GDM1 (cell line): ENCODE measurements around the gene ELOVL6.
A peak's percentile ranks its signal among the peaks of the same experiment; 100 is the strongest.

ENCODE experiments used
- DNase-seq: peaks from one replicate; lab custom pipeline; 2025; lab: John Stamatoyannopoulos, UW

Gene ELOVL6

DNA sequence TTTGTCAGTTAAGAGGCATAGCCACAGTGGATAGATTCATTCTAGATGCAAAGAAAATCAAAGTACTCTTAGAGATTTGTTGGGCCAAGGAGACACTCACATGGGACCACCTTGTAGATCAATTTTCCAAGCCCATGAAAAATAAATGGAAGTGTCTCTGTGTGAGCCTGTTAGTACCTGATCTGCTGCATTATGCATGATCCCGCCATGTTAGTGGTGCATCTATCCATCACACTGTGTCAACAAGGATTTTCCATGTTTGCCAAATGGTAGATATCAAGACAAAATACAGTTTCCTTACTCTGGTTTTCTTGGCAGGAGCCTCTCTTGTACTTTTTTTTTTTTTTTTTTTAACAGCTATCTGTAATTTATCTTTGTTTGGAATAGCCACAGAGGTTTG is 173.4 kb downstream of the ELOVL6 start:
- no peak for DNase-seq

DNA sequence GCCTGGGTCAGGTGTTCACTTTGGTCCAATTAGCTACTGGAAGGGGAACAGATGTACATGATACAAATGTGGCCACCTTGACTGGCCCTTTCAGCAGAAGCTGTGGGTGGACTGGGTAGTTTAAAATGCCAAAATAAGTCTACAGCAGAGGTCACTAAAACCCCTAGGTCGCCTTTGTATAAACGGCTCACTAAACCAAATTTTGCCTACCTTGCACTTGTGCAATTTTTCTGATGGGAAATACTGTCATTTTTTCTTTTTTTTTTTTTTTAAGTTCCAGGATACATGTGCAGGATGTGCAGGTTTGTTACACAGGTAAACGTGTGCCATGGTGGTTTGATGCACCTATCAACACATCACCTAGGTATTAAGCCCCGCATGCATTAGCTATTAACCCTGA is 176.0 kb downstream of the ELOVL6 start:
- no peak for DNase-seq

DNA sequence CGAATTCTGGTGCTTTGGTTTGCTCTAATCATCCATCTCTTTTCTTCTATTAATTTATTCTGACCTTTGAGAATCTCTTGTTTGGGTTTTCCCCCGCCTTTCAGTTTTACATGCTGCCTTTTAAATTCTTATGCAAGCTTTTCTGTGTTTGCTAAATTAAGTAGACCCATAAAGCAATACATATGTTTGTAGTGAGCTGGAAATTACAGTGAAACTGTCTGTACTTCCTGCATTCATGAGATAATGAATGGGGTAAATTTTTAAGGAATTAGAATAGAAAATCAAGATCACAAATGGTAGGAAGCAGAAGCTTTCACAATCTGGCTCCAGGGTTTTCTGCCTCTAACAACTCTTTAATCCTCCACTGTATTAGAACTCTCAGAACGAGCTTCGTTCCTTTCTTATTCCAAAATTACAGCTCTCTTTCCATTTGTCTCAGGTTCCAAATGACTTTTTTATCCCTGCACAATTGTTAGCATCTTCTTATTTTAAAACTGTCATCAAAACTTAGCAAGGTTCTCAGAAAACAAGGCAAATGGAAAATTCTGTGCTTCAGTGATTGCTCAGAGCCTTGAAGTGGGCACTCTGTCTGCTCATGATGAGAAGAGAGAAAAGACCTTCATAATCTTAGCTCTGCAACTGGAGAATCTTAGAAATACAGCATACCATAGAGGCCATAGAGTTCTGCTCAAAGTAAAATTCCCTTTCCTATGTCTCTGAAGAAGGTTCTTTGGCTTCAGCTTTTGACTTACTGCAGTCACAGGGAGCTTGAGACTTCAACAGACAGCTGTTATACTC is 177.6 kb downstream of the ELOVL6 start:
- no peak for DNase-seq

DNA sequence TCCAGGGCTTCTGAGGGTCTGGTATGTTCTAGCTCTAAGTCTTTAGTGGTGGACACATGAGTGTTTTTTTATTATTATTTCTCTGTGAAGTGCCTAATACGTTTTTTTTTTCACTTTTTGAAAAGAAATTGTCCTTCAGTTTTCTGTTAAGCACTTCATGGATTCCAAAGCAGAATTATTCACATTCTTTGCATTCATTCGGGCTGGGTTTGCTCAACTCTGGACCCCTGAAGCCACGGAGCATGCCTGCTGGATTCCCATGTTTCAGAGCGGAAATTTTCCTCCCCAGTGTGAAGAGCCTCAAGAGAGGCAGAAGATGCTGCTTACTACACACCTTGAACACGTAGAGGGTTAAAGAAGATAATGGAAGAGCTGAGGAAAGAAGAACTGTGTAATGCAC is 178.3 kb downstream of the ELOVL6 start:
- DNase-seq: no peak

DNA sequence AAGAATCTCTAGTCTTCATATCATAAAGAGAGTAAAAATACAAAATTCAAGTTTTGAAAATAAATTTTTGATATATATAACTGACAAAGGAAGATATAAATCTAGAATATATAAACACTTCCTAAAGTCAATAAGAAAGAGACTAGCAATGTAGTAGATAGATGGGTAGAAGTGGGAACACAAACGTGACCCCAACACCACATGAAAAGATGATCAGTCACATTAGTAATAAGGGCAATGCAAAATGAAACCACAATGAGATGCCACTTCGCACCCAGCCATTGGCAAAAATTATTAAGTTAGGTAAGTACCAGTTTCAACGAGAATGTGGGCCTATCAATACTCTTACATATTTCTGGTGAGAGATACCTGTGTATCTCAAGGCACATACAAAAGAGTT is 179.3 kb downstream of the ELOVL6 start:
- DNase-seq: no peak

DNA sequence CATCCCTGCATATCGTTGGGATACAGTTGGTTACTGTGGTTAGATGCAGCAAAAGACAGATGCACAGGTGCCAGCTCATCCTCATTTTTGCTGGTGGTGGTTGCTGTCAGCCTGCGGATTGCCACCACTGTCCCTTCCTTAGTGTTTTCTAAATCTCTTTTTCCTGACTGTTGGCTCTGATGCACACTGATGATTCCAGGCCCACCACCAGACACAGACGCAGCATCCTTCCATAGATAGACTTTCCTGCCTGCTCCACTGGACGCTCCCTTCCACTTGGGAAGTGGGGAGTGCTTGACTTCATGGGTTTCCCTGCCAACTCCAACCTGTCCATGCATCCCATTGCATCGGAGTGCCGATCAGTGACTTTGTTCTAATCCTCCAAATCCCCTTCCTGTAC is 184.2 kb downstream of the ELOVL6 start:
- no peak for DNase-seq

DNA sequence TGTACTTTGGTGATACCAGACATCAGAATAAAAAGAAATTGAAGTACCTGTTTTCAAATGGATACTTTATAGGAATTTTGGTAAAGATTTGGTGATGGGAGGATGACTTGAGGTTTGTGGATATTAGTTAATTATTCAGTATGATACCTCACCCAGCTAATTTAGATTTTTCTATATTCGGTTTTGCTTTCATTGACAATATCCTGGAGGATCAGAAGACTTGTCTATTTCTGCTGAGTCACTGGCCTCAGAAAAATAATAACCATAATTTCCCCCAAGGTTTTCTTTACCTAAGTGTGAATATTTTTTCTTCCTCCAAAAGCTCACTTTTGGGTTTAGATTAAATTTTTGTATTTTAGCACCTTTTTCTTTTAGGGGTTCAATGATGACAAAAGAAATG is 185.5 kb downstream of the ELOVL6 start:
- no peak for DNase-seq

DNA sequence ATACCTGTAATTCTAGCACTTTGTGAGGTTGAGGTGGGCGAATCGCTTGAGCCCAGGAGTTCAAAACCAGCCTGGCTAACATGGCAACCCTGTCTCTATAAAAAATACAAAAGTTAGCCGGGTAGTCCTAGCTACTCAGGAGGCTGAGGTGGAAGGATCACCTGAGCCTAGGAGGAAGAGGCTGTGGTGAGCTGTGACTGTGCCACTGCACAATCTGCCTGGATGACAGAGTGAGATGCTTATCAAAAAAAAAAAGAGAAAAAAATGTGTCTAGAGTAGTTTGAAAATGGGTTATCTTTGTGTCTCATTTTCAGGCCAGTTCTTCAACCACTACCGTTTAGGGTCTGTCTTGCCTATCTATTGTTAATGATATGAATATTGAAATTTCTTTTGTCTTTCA is 187.6 kb downstream of the ELOVL6 start:
- no peak for DNase-seq

DNA sequence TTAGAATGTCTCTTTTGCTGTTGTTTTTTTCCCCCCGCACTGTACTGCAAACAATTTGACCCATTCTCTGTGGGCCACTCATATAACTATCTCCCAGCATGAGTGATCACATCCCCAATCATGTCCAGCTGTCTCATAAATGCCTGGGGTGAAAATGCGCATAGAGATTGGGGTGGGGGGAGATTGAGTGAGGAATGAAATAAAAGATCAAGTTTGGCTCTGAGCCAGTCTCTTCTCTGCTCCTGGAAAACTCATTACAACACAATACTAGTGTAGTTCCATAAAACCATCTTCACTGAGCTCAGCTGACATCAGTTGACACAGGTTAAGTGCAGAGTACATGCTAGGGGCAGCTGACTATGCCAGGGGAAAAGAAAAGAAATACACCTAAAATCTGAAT is 188.9 kb downstream of the ELOVL6 start:
- no peak for DNase-seq

DNA sequence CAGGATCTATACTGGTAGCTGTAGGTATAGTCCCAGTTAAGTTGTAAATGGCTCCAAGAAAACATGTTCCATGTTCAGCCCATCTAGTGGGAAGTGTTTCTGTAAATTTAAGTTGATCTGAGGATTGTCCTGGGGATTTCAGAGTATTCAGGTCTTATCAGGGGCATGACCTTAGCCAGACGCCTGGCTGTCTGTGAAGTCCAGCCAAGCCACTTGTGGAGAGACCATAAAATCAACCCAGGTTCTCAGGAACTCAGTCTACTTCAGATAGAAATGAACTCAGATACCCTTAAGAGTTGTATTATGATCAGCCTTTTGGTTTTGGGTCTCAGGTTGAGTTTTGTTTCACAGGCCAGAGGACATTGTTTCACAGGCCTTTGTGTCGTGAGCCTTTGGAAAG is 189.9 kb downstream of the ELOVL6 start:
- DNase-seq: no peak

DNA sequence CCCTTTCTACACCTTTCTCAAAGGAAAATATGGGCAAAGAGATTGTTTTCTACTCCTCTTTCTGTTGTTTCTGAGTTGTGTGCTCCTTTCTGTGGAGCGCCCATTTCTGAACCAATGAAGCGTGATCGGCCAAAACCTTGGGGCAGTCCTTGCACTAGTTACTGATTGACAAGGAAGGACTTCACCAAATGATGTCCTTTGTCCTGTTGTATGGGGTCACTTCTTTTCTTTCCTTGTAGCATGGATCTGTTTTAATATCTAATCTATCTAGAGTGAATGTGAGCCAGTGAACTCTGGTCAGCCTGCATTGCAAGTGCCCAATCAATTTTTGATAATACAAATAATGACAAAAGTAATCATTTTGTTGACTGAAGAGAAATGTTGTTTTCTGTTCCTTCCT is 191.2 kb downstream of the ELOVL6 start:
- no peak for DNase-seq

DNA sequence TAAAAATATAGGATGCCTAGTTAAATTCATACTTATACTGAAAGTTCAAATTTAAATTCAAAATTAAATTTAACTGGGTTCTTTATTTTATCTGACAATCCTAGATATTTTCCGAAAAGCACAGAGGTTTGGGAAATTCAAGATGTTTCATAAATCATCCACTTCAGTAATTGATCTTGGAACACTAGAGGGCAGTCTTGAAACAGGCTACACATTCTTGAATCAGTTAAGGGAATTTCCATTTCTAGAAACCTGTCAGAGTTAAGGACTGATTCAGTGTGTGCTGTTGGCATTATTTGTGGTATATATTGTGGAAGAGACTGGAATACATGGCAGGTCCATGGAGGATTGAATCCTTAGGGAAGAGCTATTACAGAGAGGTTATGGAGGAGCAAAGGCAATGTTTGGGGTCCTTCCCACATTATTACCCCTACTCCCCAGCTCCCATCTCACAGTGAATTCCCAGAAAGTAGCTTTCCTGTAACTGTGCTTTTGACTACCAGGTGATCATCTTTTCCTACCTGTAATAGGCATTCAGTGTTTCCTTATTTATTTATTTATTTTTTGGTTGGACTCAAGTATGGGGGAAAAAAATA is 192.9 kb downstream of the ELOVL6 start:
- DNase-seq: peak; percentile 8

DNA sequence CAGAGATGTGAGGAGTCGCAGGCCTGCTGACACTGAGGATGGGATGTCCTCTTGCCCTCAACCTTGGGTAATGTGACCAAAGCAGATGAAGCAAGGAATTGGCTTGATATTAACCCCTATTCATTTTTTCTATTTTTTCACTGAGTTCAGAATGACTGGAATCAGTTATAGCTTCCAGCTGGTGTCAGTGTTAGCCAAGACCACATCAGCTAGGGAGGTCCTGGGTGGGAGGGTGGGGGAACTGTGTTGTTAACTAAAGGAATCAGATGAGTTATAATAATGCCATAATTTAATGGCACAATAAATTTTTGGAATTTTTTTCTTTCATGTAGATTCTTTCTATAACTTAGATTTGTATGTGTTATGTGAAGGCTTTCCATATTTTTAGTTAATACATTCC is 193.9 kb downstream of the ELOVL6 start:
- no peak for DNase-seq

DNA sequence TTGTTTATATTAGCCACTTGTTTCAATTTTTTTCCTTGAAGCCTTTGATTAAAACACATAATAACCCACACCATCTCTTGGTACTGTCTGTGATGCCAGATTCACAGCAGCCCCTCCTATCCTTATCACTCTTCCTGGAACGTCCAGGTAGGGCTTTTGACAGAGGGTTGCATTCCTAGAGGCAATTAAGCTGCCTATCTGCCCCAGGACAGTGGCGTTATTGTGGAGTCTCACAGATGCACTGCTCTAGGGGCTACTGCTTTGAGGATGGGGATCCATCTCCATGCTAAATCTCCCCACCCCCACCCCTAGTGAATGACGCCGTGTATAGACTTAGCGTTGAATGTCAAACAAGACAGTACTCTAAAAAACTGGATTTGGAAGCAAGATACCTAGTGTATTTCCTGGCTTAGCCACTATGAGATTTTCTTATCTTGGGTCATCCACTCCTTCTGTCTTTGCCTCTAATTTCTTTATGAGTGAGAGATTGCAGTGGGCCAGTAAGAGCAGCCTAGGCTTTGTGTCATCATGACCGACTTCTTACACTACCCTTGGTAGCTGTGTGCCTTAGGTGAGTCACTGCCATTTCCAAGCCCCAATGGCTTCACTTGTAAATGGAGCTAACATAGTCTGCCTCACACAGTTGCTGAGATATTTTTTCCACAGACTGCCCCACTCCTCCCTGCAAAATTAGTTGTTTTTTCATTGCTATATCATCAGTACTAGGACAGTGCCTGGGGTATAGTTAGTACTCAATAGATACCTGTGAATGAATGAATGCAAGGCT is 194.8 kb downstream of the ELOVL6 start:
- DNase-seq: no peak

DNA sequence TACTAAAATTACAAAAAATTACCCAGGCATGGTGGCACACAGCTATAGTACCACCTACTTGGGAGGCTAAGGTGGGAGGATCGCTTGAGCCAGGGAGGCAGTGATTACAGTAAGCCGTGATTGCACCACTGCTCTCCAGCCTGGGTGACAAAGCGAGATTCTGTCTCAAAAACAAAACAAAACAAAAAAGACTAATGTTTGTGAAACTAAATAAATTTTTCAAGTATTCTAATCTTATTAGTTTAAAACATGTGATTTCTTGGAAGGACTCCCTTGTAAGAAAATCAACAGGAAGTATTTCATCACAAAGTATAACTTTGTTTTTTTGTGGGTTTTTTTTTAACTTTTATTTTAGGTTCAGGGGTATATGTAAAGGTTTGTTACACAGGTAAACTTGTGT is 196.1 kb downstream of the ELOVL6 start:
- DNase-seq: no peak

DNA sequence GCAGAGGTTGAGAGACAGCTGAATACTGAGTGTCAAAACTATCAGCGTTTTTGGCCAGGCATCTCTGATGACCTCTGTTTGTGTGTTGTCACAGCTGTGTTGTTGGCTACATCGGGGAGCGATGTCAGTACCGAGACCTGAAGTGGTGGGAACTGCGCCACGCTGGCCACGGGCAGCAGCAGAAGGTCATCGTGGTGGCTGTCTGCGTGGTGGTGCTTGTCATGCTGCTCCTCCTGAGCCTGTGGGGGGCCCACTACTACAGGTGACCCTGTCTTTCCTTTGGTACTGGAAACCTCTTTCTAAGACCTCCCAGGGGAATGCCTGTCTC is 198.9 kb downstream of the ELOVL6 start:
- no peak for DNase-seq

DNA sequence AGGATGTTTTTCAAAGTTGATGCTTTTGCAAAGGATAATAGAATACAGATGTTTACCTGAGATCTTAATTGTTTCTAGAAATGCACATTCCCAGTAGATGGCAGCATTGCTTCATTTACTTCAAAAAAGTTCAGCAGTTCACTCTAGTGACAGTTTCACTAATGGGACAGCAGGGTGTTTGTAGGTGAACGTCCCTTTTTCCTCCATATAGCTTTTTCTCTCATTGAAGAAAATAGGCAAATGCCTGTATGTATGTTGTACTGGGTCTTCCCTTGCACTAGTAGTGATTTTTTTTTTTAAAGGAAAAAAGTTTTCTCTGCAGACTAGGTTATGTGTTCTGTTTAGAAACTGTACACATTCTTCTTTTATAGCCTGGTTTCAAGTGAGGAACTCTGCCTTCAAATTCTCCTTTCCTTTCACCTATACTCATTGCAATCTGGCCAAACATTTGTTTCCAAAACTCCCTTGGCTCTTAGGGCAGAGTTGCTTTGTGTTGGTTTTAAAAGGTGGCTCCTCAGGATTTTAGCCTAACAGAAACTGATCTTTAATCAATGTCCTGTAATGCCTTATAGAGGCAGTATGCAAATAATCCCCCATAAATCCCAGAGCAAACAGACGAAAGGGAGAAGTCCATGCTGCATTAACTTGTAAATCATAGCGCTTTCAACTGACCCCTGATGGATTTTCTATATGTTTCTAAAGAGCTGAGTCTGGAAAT is 199.4 kb downstream of the ELOVL6 start:
- peak; percentile 31 for DNase-seq

DNA sequence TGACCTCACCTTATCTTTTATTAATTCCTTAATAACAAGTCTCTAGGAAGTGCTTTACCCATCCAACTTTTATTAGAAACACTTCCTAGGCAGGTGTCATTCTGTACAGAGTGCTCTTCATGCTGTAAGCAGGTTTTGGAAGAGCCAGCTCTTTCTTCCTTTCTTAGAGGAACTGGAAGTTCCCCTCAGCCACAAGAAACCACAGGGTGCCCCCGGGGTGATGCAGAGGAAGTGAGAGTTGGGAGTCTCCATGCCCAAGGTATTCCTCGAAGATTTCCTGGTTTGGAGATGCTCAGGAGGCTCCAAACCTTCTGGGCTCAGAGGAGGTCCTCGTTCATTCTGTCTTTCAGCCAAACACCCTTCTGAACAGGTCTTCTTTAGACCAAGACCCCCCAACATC is 201.9 kb downstream of the ELOVL6 start:
- DNase-seq: no peak
